Spleen (tissue), 7 donors: ENCODE data around the gene CCDC172.

Source experiments
- CTCF ChIP-seq, 11 experiments: fragments of 200-600 bp in 7 of 11; fragments of 450-650 bp in 4 of 11; sonication (generic) in 4 of 11; IDR thresholded peaks in 8 of 11; conservative IDR thresholded peaks in 3 of 11; 1 replicate in 7 of 11; 2 replicates in 4 of 11; pipeline versions ENCODE4 v1.4.0 to v1.8.0; 2016 to 2021; ENCODE audit warnings: antibody characterized with exemption in 11 of 11, inconsistent platforms in 4 of 11, mild to moderate bottlenecking in 1 of 11
- POLR2AphosphoS5 ChIP-seq, 3 donors: sonication (generic); formaldehyde crosslinking; IDR thresholded peaks; one replicate each; pipeline ENCODE4 v1.5.1; 2017; ENCODE audit warnings: antibody characterized with exemption in 3 of 3
- donor health status: DM: no; HTN: no; CAD: no; lungs with moderate emphysema.
- donor health status: DM: no; HTN: no; CAD: no.
- donor health status: DM: no; HTN: no; CAD: no.

- TF ChIP-seq CTCF (IDR thresholded peaks at IDR 0.05 in 8 of 11, conservative IDR thresholded peaks at IDR 0.05 in 3 of 11) (peak in 7 of 11 experiments; percentile 30 to 55 (median 43)), POLR2AphosphoS5 (IDR thresholded peaks at IDR 0.05) (no peak)
Measured at GRCh38 chr10:116287906-116288501, 36.2 kb upstream of the CCDC172 start.
